Activated naive CD4-positive, alpha-beta T cell treated with Interleukin-2 at 50 U/mL for 16 hours (primary cell): Measurements from ENCODE around the gene ANO2.

Experiments used
- DNase-seq: peaks from one replicate; pipeline ENCODE4 v3.0.0-alpha.2; 2020

ANO2 gene

DNA sequence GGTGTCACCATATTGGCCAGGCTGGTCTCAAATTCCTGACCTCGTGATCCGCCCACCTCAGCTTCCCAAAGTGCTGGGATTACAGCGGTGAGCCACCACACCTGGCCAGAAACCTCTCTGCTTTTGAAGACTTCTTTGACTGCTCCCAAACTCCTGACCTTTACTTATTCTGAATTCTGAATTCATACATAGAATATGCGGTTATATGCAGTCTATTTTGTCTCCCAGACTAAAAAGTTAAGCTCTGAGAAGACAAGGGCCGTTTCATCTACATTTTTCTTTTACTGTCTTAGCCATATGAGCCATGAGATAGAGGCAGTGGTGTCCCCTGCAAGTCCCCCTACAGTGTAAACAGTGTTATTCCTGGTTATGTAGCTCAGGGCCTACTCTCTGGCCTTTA is 333.9 kb downstream of the ANO2 start:
- DNase-seq = no peak

DNA sequence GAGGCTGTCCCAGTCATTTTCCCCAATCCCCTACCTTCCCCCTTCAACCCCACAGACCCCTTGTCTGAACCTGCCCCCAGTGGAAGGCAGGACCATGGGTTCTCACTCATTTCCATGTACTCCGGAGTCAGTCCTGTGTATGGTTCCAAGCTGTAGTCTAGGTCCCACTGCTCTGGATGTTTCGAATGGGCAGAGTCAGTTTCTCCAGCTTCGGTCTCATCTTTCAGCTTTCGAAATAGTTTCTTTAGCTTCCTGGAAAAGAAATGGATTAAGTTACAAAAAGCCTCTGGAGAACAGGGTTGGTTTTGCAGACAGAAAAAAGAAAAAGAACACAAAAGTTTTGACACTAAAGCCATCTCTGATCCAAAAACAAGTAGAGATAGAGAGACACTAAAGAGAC is 345.7 kb downstream of the ANO2 start:
- no peak for DNase-seq

DNA sequence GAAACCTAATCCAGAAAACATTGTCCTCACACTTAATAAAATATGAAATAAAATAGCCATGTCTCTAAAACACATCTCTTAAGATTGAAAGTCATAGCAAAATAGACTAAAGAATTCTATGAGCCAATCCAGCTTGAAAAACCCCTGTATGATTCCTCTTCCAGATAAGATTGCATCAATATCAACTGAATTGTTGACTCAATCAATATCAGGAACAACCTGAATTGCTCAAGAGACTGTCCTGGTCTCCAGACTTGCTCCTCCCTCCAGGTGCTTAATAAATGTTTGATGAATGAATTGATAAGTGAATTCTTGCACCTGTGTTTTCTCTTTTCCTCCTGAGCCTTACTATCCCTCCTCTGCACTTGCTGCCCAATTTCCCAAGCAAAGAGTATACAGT is 351.1 kb downstream of the ANO2 start:
- no peak for DNase-seq

DNA sequence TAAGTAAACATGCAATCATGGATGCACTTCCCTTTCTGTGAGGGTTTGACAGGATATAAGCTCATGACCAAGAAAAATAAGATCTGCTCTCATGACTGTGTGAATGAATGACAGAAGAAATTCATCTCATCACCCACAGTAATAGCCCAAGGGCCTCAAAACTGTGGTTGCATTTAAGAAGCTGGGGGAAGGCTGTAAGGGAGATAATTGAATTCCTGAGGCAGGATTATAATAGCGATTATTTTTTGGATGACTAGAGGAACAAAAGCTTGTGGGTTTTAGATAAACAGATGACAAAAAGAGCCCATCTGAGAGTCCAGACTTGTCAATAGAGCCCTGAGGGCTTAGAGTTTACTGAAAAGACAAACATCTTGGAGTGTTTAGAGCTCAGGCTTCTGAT is 352.0 kb downstream of the ANO2 start:
- DNase-seq = no peak

GRCh38 chr12:5592310-5592709 is 352.7 kb downstream of the ANO2 start:
- DNase-seq = no peak

GRCh38 chr12:5590316-5590715 is 354.7 kb downstream of the ANO2 start:
- no peak for DNase-seq

DNA sequence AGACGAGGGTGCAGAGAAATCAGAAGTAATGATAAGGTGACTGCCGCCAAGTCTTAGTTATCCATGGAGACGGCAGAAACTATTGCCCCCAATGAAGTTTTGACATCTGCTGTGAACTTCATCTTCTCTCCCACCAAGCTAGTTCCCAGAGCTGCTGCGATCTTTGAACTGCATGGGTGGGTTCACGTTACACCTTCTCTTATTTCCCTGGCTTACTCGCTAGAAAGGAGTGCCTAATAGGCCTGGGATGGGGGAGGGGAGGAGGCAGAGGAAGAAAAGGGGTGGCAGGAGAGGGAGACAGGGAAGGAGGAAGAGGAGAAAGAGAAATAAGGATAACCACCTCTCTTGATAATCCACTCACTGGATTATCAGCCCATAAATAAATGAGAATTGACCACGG is 356.0 kb downstream of the ANO2 start:
- no peak for DNase-seq

GRCh38 chr12:5588591-5588990 is 356.5 kb downstream of the ANO2 start:
- no peak for DNase-seq

GRCh38 chr12:5588176-5588575 is 356.9 kb downstream of the ANO2 start:
- no peak for DNase-seq

DNA sequence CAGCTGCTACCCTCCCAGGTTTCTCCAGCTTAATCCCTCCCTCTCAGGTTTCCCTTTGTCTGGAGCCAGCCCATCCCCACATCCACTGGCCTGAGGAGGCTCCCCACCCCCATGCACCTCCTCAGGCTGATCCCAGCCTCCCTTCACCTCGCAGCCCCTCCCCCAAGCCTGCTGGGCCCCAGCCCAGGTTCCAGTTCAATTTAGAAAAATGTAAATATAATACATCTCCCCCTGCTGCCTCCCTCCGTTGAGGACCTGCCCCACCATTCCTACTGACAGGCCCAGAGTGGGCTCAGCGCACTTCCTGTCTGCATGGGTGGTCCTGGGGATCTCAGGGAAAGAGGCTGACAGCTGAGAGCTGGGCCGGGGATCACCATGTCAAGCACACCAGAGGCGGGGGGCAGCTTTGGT is 357.3 kb downstream of the ANO2 start:
- no peak for DNase-seq

DNA sequence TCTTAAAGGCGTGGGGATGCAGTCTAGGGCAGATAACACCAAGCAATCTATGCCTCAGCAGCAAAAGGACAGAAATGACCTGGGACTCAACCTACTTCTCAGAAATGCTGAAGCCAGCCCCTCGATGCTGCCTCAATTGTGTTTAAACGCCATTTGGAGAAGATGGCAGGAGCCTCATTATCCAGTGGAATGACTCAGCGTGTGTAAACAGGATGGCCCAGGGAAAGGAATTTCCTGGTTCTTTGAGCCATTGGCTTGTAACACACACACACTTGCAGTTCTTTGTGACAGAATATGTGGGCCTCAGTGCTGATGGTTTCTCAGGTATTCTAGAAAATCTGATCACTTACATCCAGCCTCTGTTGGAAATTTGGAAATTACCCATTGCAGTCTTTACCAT is 358.9 kb downstream of the ANO2 start:
- DNase-seq = no peak

- no peak for DNase-seq
Measured at GRCh38 chr12:5585178-5585577, 359.9 kb downstream of the ANO2 start.

DNA sequence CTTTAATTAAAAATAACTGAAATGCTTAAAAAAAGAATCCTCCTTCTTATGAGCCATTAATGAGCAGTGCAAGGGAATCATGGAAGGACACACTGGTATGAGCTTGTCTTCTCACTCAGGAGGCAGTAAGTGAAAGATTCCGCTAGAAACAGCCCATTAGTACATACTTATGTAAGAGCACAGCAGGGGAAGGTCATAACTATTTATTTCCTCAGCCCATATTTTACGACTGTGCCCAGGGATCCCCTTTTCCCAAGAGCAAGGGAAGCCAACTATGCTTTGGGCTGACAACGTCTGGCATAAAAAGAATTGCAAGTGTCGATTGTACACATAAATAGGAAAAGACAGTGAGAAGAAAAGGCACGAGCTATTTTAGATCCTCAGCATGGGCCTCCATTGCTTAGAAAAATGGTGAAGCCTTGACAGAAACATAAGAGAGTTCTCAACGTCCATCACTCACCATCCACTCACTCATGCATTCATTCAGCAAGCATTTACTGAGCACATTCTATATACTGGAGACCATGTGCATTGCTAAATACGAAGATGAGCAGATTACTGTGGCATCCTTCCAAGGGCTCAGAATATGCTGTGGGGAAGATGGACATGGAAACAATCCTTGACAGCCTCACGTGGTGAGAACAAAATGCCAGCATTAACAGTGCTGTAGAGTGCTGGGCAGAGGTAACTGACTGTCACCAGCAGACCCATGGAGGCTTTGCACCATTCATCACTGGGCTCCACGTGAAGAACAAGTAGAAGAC is 360.5 kb downstream of the ANO2 start:
- no peak for DNase-seq

GRCh38 chr12:5582541-5582940 is 362.5 kb downstream of the ANO2 start:
- no peak for DNase-seq

GRCh38 chr12:5582018-5582417 is 363.0 kb downstream of the ANO2 start:
- no peak for DNase-seq

DNA sequence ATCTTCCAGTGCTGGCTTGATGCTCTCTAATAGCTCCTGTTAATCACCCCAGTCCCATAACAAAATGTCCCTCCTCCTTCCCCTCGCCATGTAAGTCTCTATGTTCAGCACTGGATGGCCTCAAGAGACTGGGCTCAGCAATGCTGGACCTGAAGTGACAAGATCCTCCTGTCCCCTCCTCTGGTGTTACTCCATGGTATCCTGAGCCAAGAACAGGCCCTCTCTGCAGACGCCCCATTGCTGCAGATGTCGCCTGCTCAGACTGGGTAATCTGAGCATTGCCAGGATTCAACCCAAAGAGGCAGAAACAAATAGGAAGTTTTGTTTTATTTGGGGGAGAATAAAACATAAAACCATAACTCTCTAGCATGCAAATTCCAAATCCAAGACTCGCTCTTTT is 363.4 kb downstream of the ANO2 start:
- DNase-seq = no peak

GRCh38 chr12:5581019-5581418 is 364.0 kb downstream of the ANO2 start:
- no peak for DNase-seq

DNA sequence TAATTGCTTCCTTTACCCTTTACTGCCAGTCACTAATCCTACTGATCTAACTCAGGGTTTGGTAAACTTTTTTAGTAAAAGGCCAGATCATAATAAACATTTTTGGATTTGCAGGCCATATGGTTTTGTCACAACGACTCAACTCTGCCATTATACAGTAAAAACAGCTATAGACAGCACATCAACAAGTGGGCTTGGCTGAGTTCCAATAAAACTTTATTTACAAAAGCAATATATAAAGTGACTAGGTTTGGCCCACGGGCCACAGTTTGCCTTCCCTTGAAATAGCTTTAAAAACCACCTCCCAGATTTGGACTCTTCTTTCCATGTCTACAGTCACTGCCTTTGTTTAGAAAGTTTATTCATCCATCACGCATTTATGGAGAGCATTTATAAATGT is 366.3 kb downstream of the ANO2 start:
- no peak for DNase-seq

DNA sequence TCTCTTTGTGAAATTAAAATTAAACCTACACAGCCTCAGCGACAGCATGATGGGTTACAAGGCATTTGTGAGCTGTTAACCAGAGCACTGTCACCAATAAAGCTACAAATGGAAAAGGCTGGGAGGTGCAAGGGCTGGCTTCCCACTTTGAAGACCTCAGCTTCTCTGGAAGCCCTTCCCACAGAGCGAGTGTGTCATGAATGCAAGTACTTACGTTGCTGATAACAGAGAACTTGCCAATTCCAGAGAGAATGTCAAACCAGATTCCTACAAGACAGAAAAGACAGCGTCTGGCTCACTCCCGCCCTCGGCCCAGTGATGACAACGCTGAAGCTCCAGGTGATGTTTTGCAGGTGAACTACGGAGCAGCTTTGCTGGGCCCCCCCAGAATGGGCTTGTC is 367.3 kb downstream of the ANO2 start:
- DNase-seq = no peak

DNA sequence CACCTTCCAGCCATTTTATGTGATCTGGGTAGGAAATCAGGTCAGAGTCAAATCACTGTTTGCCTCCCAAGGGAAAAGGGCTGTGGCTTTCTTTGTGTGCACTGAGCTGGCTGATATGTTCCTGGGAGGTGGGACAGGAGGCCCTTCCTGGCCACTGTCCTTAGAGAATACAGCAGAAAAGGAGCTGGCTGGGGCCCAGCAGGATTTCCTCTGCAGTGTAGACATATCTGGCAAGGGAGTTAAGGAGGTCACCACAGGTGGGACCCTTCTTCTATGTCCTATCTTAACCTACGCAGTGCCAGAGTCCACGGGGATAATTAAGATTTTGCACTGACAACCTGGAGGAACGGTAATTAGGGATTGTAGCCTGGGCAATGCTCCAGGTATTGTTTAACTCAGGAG is 367.8 kb downstream of the ANO2 start:
- no peak for DNase-seq

GRCh38 chr12:5575987-5576386 is 369.1 kb downstream of the ANO2 start:
- no peak for DNase-seq

- DNase-seq = no peak
Measured at GRCh38 chr12:5575232-5575631, 369.8 kb downstream of the ANO2 start.

DNA sequence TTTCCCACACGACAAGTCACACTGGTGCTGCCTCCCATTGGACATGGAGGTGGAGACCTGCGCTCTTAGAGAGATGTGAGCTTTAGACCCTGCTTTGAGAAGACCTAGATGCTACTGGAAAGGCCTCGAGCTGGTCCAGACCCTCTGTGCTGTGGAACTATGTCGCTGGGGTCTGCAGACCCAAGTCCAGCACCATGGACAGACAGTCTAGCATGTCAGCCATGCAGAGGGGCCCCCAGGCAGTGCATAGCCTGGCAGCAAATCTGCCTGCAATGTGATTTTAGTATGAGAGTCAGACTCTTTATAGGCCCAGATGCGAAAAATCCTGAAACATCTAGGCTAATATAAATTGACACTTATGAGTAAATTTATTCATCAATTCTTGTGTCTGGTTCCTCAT is 371.7 kb downstream of the ANO2 start:
- no peak for DNase-seq

DNA sequence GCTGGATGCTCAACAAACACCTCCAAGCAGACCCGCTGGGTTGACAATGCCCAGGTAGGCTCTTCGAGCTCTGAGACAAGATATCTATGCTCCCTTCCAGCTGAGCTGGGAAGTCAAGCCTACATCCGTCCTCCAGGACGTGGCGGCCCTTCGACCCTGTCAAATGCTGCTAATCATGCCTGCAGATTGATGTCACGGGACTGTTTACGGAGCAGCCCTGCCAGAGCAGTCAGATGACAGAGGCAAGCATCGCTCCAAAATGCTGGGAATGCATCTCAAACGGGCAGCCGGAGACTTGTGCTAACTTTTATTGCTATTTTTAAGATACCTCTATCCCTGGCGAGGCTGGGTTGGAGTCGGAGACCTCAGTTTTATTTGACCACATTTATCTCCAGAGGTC is 373.9 kb downstream of the ANO2 start:
- DNase-seq = no peak

DNA sequence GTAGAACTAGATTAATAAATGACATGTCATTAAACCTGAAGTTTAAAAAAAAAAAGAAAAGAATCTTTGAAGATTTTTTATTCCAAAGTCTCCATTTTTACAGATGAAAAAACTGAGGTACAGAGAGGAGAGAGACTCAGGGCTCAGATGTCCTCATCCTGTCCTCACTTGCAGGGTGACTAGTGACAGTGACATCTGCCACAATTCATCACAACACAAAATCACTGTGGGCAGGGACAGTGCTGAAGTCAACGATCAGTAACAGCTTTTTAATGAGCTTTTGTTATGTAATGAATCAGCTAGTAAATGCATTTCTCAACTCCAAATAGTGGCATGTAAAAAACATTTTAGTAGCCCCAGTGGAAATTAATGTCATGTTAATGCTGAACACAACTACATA is 374.6 kb downstream of the ANO2 start:
- DNase-seq = no peak
